Stomach (tissue), 9 donors: ENCODE data around the gene KRTAP10-4. TPM values are rescaled to one million over a fixed set of nuclear protein-coding genes. Genes with fewer than 3 reads are reported as not detected.

Source experiments
- DNase-seq, 2 donors: peaks; one replicate each; pipeline versions ENCODE4 v3.0.0 to v3.0.0-alpha.2; 2013 to 2019
- H3K27ac ChIP-seq, 5 donors: fragments of 200-600 bp in 4 of 5; sonication (generic) in 4 of 5; one replicate each; pipeline ENCODE4 v1.5.1; 2013 to 2019; ENCODE audit warnings: mild to moderate bottlenecking in 1 of 5, moderate library complexity in 1 of 5
- H3K27me3 ChIP-seq, 3 donors: fragments of 200-600 bp; sonication (generic); one replicate each; pipeline ENCODE4 v1.5.1; 2017 to 2019; ENCODE audit warnings: mixed run types in 1 of 3
- H3K36me3 ChIP-seq, 4 donors: fragments of 200-600 bp; sonication (generic); 1 replicate in 3 of 4; 2 replicates in 1 of 4; pipeline ENCODE4 v1.5.1; 2016 to 2019
- H3K4me1 ChIP-seq, 4 donors: fragments of 200-600 bp; sonication (generic); one replicate each; pipeline ENCODE4 v1.5.1; 2016 to 2019
- H3K4me3 ChIP-seq, 4 donors: fragments of 200-600 bp; sonication (generic) in 3 of 4; one replicate each; pipeline ENCODE4 v1.5.1; 2016 to 2019; ENCODE audit warnings: mild to moderate bottlenecking in 1 of 4
- H3K9me3 ChIP-seq, 4 donors: fragments of 200-600 bp; sonication (generic); one replicate each; pipeline ENCODE4 v1.5.1; 2016 to 2019
- CTCF ChIP-seq, 7 experiments: fragments of 450-650 bp in 4 of 7; fragments of 200-600 bp in 3 of 7; sonication (generic) in 3 of 7; IDR thresholded peaks; one replicate each; pipeline ENCODE4 v1.5.1; 2016 to 2019; ENCODE audit warnings: antibody characterized with exemption in 7 of 7, control low read depth in 2 of 7, mild to moderate bottlenecking in 1 of 7
- EP300 ChIP-seq: sonication (generic); formaldehyde crosslinking; IDR thresholded peaks from one replicate; pipeline ENCODE4 v1.6.1; 2017; ENCODE audit warnings: antibody characterized with exemption
- POLR2A ChIP-seq, 4 donors: fragments of 450-650 bp; IDR thresholded peaks; one replicate each; pipeline ENCODE4 v1.6.1; 2016; ENCODE audit warnings: antibody characterized with exemption in 4 of 4, control low read depth in 2 of 4, mild to moderate bottlenecking in 1 of 4, moderate library complexity in 1 of 4
- POLR2AphosphoS5 ChIP-seq, 3 donors: sonication (generic); formaldehyde crosslinking; IDR thresholded peaks; one replicate each; pipeline ENCODE4 v1.6.1; 2016; ENCODE audit warnings: antibody characterized with exemption in 3 of 3
- WGBS, 5 donors: extraction: QIAGEN DNeasy Blood & Tissue Kit in 3 of 5; methylation state at CpG; one replicate each; pipeline versions ENCODE4 v1.1.5 to v1.1.7; 2013 to 2018; 5-methylcytosine and 5-hydroxymethylcytosine counted together
- intact Hi-C: fragments of 100-400 bp; cut with DNase I; formaldehyde crosslinking; loops from one replicate; pipeline ENCODE4 v1.15.1; 2023; ENCODE audit warnings: low total_unique reads
- polyA plus RNA-seq, 3 donors: library from polyadenylated mRNA; stranded (reverse); fragments of 200-250 nt; gene quantifications; one replicate each; pipeline ENCODE4 v1.2.3, GENCODE V29; 2013
- total RNA-seq, 5 donors: library from RNA; depleted of rRNA; stranded (reverse); fragments of >200 nt; gene quantifications; one replicate each; pipeline versions ENCODE4 v1.1.0 to v1.2.3, GENCODE V29; 2014 to 2016
- donor health status: healthy with polysubstance abuse.
- donor health status: Bipolar disorder and iron deficiency.
- donor health status: healthy.

KRTAP10-4 gene
- total and polyA plus RNA-seq, 8 donors: not detected

- whole genome bisulfite sequencing, 5 donors: 33 to 55% (median 38%) methylated on average over 20 of the region's 20 CpGs
- H3K4me3 ChIP-seq: no peak overlapping the region
- no peaks in the 10 kb centered on the region for H3K4me1 ChIP-seq
- peaks cover 0 to 11% (median 1%) of the 10 kb centered on the region in 4 donors for H3K9me3 ChIP-seq
- no peak for DNase-seq
- peaks cover 0 to 52% (median 3%) of the 10 kb centered on the region in 3 donors for H3K27me3 ChIP-seq
- intact Hi-C loops: no loop called here
- no peak for TF ChIP-seq EP300
- TF ChIP-seq POLR2AphosphoS5 (IDR thresholded peaks at IDR 0.05): no peak
- no peak for TF ChIP-seq POLR2A (IDR thresholded peaks at IDR 0.05)
- TF ChIP-seq CTCF (IDR thresholded peaks at IDR 0.05): no peak
- no peaks in the 10 kb centered on the region for H3K36me3 ChIP-seq
- H3K27ac ChIP-seq: no peak overlapping the region
These were observed 20.3 kb downstream of the KRTAP10-4 start for GRCh38 chr21:44593598-44594405.

- H3K9me3 ChIP-seq: peaks cover 0 to 17% (median 1%) of the 10 kb centered on the region in 4 donors
- intact Hi-C loops: no loop called here
- H3K27ac ChIP-seq: no peak overlapping the region
- no peak overlapping the region for H3K4me3 ChIP-seq
- H3K4me1 ChIP-seq: no peaks in the 10 kb centered on the region
- 76 to 79% (median 77%) methylated on average over 12 of the region's 12 CpGs for WGBS, 5 donors
- no peak for TF ChIP-seq CTCF (IDR thresholded peaks at IDR 0.05)
- TF ChIP-seq EP300: no peak
- no peak for TF ChIP-seq POLR2AphosphoS5 (IDR thresholded peaks at IDR 0.05)
- no peak for TF ChIP-seq POLR2A (IDR thresholded peaks at IDR 0.05)
- no peaks in the 10 kb centered on the region for H3K36me3 ChIP-seq
- no peak for DNase-seq
- H3K27me3 ChIP-seq: peaks cover 0 to 50% (median 7%) of the 10 kb centered on the region in 3 donors
These were observed 20.9 kb downstream of the KRTAP10-4 start for GRCh38 chr21:44594406-44594916.

GRCh38 chr21:44595524-44595923, 22.0 kb downstream of the KRTAP10-4 start:
- Histone ChIP-seq H3K4me1 (no peaks in the 10 kb centered on the region), H3K27ac (no peak overlapping the region), H3K4me3 (no peak overlapping the region), H3K27me3 (peaks cover 0 to 48% (median 7%) of the 10 kb centered on the region in 3 donors), H3K36me3 (no peaks in the 10 kb centered on the region), H3K9me3 (peaks cover 0 to 17% (median 1%) of the 10 kb centered on the region in 4 donors)
- no peak for DNase-seq
- intact Hi-C loops: no loop called here
- WGBS, 5 donors: 62 to 83% (median 73%) methylated on average over 6 of the region's 6 CpGs
- TF ChIP-seq POLR2A (IDR thresholded peaks at IDR 0.05) (no peak), POLR2AphosphoS5 (IDR thresholded peaks at IDR 0.05) (no peak), CTCF (IDR thresholded peaks at IDR 0.05) (no peak), EP300 (no peak)

- no peak overlapping the region for H3K27ac ChIP-seq
- no peak overlapping the region for H3K4me3 ChIP-seq
- TF ChIP-seq CTCF (IDR thresholded peaks at IDR 0.05) (no peak), POLR2AphosphoS5 (IDR thresholded peaks at IDR 0.05) (no peak), EP300 (no peak), POLR2A (IDR thresholded peaks at IDR 0.05) (no peak)
- no peak for DNase-seq
- H3K9me3 ChIP-seq: peaks cover 0 to 17% (median 1%) of the 10 kb centered on the region in 4 donors
- intact Hi-C loops: no loop called here
- no peaks in the 10 kb centered on the region for H3K36me3 ChIP-seq
- H3K27me3 ChIP-seq: peaks cover 0 to 46% (median 7%) of the 10 kb centered on the region in 3 donors
- WGBS, 5 donors: 74 to 84% (median 76%) methylated on average over 6 to 9 of the region's 9 CpGs
- H3K4me1 ChIP-seq: no peaks in the 10 kb centered on the region
These were observed 22.7 kb downstream of the KRTAP10-4 start for GRCh38 chr21:44596068-44596725.
